HG03103 (cell line): ENCODE results near the gene MT1M.
"Not testable (repeated sequence)": the region's sequence is repeated elsewhere in the genome, so short reads cannot be mapped to it uniquely, and the experiment has no call there.

Source experiments
- ATAC-seq: cut with Tn5 transposase; IDR thresholded peaks from one replicate; pipeline ENCODE4 v1.9.1; 2021; ENCODE audit warnings: low read depth; ENCODE audit not compliant: unreplicated experiment

The MT1M gene

GRCh38 chr16:56632156-56632847, at the start of gene MT1M:
Gene MT1M (plus strand): TSS chr16:56632659. CDS start chr16:56632732, 73 bp downstream.
- ATAC-seq = no peak

GRCh38 chr16:56582911-56583310, 49.5 kb upstream of the MT1M start:
- not testable (repeated sequence) for ATAC-seq

GRCh38 chr16:56583351-56584168, 48.9 kb upstream of the MT1M start:
- no peak for ATAC-seq

- ATAC-seq = no peak
These were observed 48.2 kb upstream of the MT1M start for GRCh38 chr16:56584276-56584675.

GRCh38 chr16:56588781-56589140, 43.7 kb upstream of the MT1M start:
- no peak for ATAC-seq

- ATAC-seq = no peak
These were observed 43.1 kb upstream of the MT1M start, which contains the start of gene MT3 for GRCh38 chr16:56589141-56590039. Gene MT3 (plus strand): TSS chr16:56589528. CDS start chr16:56589591, 63 bp downstream.

GRCh38 chr16:56591377-56592060, 40.9 kb upstream of the MT1M start:
- no peak for ATAC-seq

- ATAC-seq = no peak
These were observed 38.7 kb upstream of the MT1M start for GRCh38 chr16:56593573-56594291.

- ATAC-seq = no peak
These were observed 38.2 kb upstream of the MT1M start for GRCh38 chr16:56594292-56594619.

GRCh38 chr16:56600398-56600999, 32.0 kb upstream of the MT1M start:
- no peak for ATAC-seq

GRCh38 chr16:56601325-56601724, 31.1 kb upstream of the MT1M start:
- ATAC-seq = no peak

- no peak for ATAC-seq
These were observed 28.9 kb upstream of the MT1M start for GRCh38 chr16:56603589-56603988.

- ATAC-seq = no peak
These were observed 27.5 kb upstream of the MT1M start for GRCh38 chr16:56604966-56605365.

GRCh38 chr16:56605475-56605874, 27.0 kb upstream of the MT1M start:
- no peak for ATAC-seq

GRCh38 chr16:56606071-56606475, 26.4 kb upstream of the MT1M start:
- no peak for ATAC-seq

GRCh38 chr16:56606476-56607108, 25.9 kb upstream of the MT1M start:
- ATAC-seq = no peak

- ATAC-seq = no peak
These were observed 25.3 kb upstream of the MT1M start for GRCh38 chr16:56607109-56607618.

- ATAC-seq = no peak
These were observed 24.8 kb upstream of the MT1M start for GRCh38 chr16:56607675-56608042.
